HG03135 (cell line): ENCODE results near the gene CHST10.
"Not testable (repeated sequence)": the region's sequence is repeated elsewhere in the genome, so short reads cannot be mapped to it uniquely, and the experiment has no call there.

ENCODE experiments used
- ATAC-seq: cut with Tn5 transposase; IDR thresholded peaks from one replicate; pipeline ENCODE4 v1.9.1; 2021; ENCODE audit warnings: mild to moderate bottlenecking, moderate library complexity; ENCODE audit not compliant: unreplicated experiment

The CHST10 gene, protein sequence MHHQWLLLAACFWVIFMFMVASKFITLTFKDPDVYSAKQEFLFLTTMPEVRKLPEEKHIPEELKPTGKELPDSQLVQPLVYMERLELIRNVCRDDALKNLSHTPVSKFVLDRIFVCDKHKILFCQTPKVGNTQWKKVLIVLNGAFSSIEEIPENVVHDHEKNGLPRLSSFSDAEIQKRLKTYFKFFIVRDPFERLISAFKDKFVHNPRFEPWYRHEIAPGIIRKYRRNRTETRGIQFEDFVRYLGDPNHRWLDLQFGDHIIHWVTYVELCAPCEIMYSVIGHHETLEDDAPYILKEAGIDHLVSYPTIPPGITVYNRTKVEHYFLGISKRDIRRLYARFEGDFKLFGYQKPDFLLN

DNA sequence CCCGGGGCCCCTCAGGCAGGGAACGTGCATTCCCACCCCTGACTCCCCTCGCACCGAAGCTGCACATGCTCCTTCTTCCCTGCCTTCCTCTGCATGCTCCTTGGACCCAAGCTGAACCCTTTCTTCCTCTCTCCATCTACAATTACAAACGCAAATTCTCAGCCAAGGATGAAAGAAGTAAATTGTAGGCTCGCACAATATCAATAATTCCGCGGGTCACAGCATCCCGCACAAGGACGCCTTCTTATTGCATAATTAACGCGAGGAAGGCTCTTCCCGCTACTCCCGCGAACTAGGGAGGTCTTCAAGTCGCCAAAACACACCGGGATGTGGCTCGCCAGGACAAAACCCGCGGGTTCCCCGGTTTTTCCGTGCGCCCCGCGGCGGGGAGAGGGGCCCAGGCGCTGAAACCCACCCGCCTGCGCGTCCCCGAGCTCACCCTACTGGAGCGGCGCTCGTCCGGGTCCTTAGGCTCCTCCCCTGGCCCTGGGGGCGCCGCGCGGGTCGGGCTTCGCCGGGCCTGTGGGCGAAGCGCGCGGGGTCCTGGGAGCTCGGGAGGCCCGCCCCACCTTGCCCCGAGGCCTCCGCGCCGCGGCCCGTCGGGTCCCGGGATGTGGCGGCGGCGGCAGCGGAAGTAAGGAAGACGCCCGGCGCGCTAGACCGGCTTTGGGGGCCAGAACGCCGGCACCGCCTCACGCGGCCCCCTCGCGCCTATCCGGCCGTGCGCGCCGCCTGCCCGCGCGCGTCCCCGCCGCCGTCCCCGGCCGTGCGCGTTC lies at the start of gene CHST10:
CHST10 (minus strand) TSS at position 734 of the 776 bp plus-strand sequence. CDS start 10,993 bp downstream, outside the sequence.
- ATAC-seq, result peak; percentile 79

DNA sequence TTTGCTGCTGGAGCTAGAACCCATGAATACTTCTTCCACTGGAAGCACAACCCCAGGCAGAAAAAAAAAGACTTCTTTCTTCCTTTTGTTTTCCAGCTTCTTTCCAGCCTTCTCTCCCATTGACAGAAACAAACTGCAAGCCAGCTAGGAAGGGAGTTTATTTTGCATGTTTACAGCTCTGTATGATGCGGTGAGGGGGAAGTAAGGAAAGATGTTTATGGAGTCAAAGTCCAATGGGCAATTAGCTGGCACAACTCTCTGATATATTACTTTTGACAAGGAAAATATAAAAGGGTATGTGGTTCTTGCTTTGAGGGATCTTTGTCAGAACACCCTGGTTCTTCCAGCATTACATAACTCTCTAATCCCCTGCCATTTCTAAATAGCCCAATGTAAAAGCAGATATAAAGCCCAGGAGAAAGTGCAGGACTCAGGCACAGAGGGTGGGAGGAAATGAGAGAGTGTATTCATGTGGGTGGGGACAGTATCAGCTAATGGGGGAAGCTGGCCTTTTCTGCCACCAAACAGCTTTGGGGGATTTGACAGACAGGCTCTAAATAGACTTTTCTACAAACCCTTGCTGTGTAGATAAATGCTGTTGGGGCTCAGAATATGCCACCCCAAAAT lies 43.5 kb upstream of the CHST10 start:
- no peak for ATAC-seq

DNA sequence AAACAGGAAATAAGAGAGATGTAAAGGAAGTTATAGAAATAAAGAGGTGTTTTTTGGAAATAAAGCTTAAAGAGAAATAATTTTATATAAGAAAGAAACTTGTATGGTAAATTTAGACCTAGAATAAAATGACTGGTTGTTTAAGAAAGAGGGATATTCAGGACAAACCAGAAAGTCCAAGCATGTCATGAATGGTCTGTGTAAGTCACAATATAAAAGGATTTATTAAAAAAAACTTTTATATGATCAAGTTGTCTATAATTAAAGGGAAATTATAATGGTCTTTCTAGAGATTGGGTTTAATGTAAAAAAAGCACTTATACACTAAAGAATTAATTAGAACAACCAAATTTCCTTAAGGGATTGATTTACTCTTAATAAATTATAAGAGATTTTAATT lies 38.9 kb upstream of the CHST10 start:
- not testable (repeated sequence) for ATAC-seq

DNA sequence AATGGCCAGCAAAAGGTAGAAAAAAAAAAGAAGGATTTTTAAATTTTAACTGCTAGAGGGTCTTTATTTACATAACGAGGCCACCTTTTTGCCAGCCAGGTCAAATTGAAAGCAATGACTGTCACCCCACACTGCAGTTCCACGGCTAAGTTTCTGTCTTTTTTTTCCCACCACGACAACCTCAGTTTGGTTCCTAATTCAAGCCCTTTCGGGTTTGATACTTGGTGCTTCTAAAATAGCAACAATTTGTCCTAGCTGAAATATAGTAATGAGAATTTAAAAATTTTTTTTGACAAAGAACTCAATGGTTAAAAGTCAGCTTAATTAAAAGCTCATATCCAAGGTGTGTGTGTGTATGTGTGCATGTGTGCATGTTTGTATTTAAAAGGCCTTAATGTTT lies 36.4 kb upstream of the CHST10 start:
- no peak for ATAC-seq

DNA sequence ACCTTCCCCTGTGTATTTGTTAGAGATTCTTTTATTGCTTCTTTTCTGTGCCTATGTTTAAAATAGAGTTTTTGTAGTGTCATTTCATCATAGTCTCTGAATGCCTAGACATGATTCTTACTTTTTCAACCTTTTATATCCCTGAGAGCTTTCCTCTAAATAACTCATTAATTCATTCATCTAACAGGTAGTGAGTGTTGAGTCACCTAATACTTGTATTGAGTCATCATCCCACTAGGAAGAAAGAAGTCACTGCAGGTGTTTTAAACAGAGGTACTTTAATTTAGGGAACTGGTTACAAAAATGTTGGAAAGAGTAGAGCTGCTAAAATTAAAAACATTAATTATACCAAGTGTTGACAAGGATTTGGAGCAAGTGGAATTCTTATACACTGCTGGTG lies 34.3 kb upstream of the CHST10 start:
- no peak for ATAC-seq

DNA sequence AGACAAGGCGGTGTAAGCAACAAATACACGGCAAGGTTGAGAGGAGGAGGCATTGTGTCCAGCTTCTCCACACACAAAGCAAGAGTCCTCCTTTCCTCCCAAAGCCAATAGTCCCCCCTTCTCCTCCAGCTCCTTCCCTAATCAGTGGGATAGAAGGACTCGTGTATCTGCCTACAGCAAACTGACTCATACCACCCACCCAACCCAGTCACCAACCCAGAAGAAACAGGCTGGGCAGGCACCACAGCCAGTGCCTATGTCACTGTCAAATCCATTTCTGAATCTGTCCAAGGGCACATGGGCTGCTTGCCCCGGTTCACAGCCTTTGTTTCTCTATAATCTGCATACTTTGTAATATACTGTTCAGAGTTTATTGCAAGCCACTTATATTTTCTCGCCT lies 33.6 kb upstream of the CHST10 start:
- ATAC-seq, result no peak

DNA sequence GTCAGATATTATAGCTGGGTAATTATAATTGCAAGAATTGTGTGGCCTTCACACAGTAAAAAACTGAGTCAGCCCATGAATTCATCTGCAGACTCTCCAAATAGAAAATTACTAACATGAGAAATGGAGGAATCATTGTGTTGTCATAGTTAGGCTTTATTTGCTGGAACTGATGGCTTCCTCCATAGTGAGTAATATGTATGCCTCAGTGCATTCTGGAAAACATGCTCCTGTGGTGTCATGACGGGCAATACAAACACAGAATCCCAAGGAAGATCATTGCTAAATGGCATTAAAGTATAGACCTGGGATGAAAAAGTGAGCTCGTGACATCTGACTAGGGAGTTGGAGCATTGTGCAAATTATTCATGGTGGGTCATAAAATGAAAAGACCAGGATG lies 29.2 kb upstream of the CHST10 start:
- no peak for ATAC-seq

DNA sequence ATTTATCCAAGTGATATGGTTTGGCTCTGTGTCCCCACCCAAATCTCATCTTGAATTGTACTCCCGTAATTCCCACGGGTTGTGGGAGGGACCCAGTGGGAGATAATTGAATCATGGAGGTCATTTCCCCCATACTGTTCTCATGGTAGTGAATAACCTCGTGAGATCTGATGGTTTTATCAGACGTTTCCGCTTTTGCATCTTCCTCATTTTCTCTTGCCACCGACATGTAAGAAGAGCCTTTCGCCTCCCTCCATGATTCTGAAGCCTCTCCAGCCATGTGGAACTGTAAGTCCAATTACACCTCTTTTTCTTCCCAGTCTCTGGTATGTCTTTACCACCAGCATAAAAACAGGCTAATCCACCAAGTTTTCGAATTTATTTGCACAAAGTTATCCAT lies 20.3 kb upstream of the CHST10 start:
- no peak for ATAC-seq

DNA sequence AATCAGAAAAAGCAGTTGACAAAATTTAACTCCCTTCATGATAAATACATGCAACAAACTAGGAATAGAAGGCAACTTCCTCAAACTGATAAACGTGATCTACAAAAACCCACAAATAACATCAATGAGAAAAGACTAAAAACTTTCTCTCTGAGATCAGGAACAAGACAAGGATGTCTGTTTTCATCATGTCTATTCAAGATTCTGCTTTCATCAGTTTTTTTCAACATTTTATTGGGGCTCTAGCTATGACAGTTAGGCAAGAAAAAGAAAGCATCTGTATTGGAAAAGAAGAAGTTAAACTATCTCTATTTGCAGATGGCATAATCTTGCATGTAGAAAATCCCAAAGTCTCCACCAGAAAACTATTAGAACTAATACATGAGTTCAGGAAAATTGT lies 12.3 kb upstream of the CHST10 start:
- no peak for ATAC-seq

DNA sequence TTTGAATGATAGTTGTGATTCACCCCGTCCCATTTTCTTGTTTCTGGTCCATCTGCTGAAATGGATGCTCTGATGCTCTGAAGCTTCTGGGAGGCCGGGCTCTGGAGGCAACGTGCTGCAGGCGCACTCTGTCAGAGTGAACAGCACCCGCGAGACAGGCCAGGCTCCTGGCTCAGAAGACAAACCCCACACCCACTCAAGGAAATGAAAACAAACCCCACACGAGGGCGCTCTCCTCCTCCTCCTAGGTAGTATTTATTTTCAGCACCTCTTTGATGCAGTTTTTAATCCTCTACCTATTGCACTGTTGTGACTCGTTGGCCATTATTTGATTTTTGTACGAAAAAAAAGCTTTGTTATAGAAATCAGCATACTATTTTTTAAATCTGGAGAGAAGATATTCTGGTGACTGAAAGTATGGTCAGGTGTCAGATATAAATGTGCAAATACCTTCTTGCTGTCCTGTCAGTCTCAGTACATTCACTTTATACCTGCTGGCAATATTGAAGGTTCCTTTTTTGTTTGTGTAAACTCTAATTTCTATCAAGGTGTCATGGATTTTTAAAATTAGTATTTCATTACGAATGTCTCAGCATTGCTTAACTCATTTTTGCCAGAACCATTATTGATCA lies 10.3 kb upstream of the CHST10 start:
- ATAC-seq, result no peak

DNA sequence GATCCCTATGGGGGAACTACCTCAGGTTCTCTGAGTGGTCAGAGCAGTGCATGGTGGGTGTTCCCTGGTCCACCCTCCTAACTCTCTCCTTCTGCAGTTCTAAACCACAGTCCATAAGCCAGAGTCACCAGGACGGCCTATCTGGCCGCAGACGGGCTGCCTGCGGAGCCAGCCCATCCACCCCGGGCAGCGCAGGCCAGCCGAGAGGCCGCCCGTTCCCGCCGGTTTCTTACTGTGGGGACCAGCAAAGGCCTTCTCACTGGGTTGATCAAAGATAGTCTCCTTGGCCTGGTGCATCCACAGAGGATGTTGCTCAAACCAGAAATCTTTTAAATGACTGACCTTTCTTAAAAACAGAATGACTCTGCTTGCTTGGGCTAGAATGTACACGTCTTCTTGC lies 9.6 kb upstream of the CHST10 start:
- ATAC-seq, result no peak

DNA sequence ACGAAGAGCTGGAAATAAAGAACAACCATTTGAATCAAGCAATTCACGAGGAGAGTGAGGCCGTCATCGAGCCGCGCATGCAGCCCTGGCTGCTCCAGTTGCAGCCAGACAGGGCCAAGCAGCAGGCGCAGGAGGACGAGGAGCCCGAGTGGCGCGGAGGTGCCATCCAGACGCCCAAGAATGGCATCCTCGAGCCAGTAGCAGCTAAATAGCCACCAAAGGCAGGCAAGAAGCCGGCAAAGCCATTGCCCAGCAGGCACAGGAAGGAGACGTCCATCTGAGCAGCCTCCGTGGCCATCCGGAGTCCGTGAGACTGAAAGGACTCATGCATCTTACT lies 8.9 kb upstream of the CHST10 start:
- no peak for ATAC-seq

DNA sequence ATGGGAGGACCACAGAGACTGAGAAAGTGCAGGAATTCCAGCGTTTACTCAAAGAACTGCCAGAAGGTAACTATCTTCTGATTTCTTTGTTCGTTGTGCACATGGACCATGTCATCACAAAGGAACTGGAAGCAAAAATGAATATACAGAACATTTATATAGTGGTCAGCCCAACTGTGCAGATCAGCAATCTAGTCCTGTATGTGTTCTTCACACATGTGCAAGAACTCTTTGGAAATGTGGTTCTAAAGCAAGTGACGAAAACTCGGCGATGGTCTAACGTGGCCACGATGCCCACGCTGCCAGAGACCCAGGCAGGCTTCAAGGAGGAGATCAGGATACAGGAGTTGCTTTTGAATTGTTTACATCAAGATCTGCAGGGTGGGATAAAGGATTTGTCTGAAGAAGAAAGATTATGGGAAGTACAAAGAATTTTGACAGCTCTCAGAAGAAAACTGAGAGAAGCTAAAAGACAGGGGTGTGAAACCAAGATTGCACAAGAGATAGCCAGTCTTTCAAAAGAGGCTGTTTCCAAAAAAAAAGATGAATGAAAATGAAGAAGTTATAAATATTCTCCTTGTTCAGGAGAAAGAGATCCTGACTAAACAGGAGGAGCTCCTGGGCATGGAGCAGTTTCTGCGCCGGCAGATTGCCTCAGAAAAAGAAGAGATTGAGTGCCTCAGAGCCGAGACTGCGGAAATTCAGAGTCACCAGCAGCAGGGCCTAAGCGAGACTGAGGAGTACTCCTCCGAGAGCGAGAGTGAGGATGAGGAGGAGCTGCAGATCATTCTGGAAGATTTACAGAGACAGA lies 8.3 kb upstream of the CHST10 start:
- no peak for ATAC-seq

DNA sequence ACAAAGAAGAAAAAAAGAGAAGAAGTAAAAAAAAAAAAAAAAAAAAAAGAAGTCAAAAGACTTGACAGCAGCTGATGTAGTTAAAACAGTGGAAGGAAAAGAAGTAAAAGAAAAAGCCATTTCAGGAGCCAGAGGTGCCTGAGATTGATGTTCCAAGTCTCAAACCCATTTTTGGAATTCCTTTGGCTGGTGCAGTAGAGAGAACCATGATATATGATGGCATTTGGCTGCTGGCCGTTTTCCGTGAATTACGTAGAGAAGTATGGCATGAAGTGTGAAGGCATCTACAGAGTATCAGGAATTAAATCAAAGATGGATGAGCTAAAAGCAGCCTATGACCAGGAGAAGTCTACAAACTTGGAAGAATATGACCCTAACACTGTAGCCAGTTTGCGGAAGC lies 7.6 kb upstream of the CHST10 start:
- ATAC-seq, result no peak

DNA sequence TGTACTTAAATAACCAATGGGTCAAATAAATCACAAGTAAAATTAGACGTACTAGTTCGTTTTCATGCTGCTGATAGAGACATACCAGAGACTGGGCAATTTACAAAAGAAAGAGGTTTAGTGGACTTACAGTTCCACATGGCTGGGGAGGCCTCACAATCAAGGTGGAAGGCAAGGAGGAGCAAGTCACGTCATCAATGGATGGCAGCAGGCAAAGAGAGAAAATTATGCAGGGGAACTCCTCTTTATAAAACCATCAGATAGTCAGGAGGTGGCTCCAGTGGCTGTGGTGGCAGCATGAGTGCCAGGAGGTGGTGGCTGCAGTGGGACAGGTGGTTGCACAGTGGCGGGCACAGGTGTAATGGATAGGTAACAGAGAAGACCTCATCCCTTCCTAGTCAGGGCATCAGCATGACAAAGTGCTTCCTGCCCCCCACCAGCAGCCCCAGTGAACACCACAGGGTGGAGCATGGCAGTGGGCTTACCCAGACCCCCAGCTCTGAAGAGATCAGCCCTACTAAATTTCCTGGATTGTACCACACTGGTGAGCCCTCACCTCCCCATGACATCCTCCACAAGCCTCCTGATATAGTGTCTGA lies 6.9 kb upstream of the CHST10 start:
- no peak for ATAC-seq

DNA sequence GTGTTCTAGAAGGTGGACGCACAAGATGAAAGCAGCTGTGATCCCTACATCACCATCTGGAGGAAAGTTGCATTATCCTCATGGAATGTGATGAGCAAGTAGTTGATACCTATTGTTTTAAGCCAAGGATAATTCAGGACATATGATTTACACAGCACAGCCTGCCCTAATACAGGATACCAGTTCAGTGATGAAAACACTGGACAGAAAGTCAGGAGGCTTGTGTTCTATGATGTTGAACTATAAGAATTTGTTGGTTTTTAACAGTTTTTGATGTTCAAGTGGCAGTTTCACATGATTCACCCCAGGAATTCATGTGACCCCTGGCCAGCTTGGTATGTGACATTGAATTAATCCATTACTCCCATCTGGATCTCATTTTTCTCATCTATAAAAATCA lies 6.2 kb upstream of the CHST10 start:
- no peak for ATAC-seq

DNA sequence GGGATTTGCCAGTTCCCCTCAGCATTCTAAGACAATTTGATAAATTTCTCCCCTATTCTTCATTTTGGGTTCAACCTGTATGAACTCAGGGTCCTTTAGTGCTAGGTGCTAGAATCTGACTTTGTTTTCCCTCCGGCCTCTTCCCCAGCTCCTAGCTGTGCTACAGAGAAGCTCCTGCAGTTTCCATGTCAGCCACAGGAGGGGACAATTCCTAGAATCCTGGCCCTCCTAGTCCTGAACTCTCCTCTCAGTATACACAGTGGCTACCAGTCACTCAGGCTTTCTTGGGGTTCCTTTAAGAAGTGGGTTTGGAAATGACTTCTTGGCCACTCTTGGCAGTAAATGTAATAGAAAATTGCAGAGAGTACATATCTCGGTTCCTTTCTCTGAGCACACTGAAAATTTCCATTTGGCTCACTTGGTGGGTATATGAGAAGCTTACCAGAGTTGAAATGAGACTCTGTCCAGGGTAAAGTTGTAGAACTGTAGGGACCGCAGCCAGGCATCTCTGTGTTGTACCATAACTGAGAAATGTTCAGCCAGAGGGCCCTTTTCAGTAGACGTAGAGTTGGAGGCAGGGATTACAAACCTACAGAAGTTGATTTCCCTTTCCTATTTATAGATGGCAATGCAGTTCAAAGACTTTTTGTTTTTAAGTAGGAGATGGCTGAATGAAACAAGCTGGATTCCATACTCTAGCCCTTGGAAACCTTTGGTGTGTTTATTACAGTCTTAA lies 5.0 kb upstream of the CHST10 start:
- ATAC-seq, result no peak

DNA sequence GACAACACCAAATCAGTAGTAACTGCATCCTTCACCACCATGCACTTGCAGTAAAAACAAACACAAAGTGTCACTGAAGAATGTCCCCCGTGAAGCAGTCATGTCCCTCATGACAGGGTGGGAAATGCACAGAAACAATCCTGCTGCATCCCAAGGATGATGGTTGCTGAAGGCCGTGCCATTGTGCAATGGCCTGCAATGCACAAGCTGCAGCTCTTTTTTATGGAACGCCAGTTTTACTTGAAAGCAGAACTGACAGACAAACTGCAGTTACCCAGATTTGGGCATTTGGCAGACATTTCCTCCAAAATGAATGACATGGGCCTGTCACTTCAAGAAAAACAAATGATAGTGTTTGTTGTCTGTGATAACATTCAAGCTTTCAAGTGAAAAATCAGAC lies 2.4 kb upstream of the CHST10 start:
- ATAC-seq, result no peak

DNA sequence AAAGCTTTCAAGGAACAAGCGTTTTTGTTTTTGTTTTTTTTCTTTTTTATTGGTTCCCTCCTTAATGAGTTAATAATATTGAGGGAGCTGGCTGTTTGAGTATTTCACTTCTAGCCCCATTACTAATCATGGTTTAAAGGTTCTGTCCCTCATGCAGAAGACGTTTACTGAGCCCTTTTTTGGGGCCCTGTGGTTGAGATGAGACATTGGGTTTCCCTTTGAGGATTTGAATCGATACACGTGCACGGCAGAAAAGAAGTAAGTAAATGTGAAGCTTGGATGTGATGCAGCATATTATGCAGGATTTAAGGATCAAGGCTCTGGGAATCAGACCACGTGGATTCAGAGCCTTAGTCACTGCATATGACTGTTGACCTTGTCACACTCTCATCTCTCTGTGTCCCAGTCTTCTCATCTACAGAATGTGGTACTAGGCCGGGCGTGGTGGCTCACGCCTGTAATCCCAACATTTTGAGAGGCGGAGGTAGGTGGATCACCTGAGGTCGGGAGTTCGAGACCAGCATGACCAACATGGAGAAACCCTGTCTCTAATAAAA lies 1.0 kb upstream of the CHST10 start:
- no peak for ATAC-seq
